GM15510 (cell line): ENCODE data around the gene MAPK6.
A peak's percentile ranks its signal among the peaks of the same experiment; 100 is the strongest.

ENCODE experiments used
- POLR2A ChIP-seq: IDR thresholded peaks from 3 replicates; pipeline ENCODE4 v1.6.1; 2011; ENCODE audit warnings: borderline replicate concordance; ENCODE audit not compliant: insufficient read length; ENCODE audit errors: extremely low read depth

MAPK6 gene

GRCh38 chr15:52006702-52007340 lies 12.2 kb upstream of the MAPK6 start:
- no peak for TF ChIP-seq POLR2A

- no peak for TF ChIP-seq POLR2A
These were observed 10.7 kb upstream of the MAPK6 start for GRCh38 chr15:52008359-52008697.

- TF ChIP-seq POLR2A, result no peak
These were observed 10.2 kb upstream of the MAPK6 start for GRCh38 chr15:52008698-52009434.

GRCh38 chr15:52010633-52011595 lies 8.1 kb upstream of the MAPK6 start:
- TF ChIP-seq POLR2A, result no peak

- TF ChIP-seq POLR2A, result no peak
These were observed 7.3 kb upstream of the MAPK6 start for GRCh38 chr15:52011711-52012144.

- no peak for TF ChIP-seq POLR2A
These were observed 6.8 kb upstream of the MAPK6 start for GRCh38 chr15:52012210-52012609.

- no peak for TF ChIP-seq POLR2A
These were observed 5.7 kb upstream of the MAPK6 start for GRCh38 chr15:52013151-52013791.

GRCh38 chr15:52014616-52015015 lies 4.4 kb upstream of the MAPK6 start:
- no peak for TF ChIP-seq POLR2A

- no peak for TF ChIP-seq POLR2A
These were observed 2.7 kb upstream of the MAPK6 start for GRCh38 chr15:52016316-52016715.

GRCh38 chr15:52018244-52018643 lies 775 bp upstream of the MAPK6 start:
- no peak for TF ChIP-seq POLR2A

- TF ChIP-seq POLR2A, result peak; percentile 53
These were observed 588 bp downstream of the MAPK6 start for GRCh38 chr15:52019394-52020220.

- TF ChIP-seq POLR2A, result no peak
These were observed 1.4 kb downstream of the MAPK6 start for GRCh38 chr15:52020221-52021085.

GRCh38 chr15:52021128-52021671 lies 2.2 kb downstream of the MAPK6 start:
- no peak for TF ChIP-seq POLR2A
